Mesothelial cell of epicardium (in vitro differentiated cells): ENCODE data around the gene TMEM204. TPM values are rescaled to one million over a fixed set of nuclear protein-coding genes. Genes with fewer than 3 reads are reported as not detected.

ENCODE experiments used
- DNase-seq, 2 experiments: peaks; one replicate each; pipeline ENCODE4 v3.0.0; 2021; ENCODE audit warnings: low spot score in 2 of 2; ENCODE audit not compliant: unreplicated experiment in 2 of 2
- H3K27ac Mint-ChIP-seq: 2 replicates; pipeline ENCODE4 v1.8.0; 2021; ENCODE audit warnings: mixed read lengths
- H3K27me3 Mint-ChIP-seq: 2 replicates; pipeline ENCODE4 v1.8.0; 2021; ENCODE audit warnings: low read depth, mixed read lengths
- H3K36me3 Mint-ChIP-seq: 2 replicates; pipeline ENCODE4 v1.8.0; 2021; ENCODE audit warnings: mixed read lengths
- H3K4me1 Mint-ChIP-seq: 2 replicates; pipeline ENCODE4 v1.8.0; 2021; ENCODE audit warnings: mixed read lengths
- H3K4me3 Mint-ChIP-seq: 2 replicates; pipeline ENCODE4 v1.8.0; 2021; ENCODE audit warnings: mild to moderate bottlenecking, moderate library complexity, mixed read lengths
- H3K9me3 Mint-ChIP-seq: 2 replicates; pipeline ENCODE4 v1.8.0; 2021; ENCODE audit warnings: mixed read lengths
- total RNA-seq: library from RNA; stranded (reverse); gene quantifications from 3 replicates; pipeline ENCODE4 v1.2.1, GENCODE V29; 2021
- TF ChIP-seq, protein P1 (sequence below): fragments of 200-600 bp; sonication (generic); IDR thresholded peaks from one replicate; pipeline ENCODE4 v1.5.0; 2021; ENCODE audit warnings: antibody characterized with exemption; ENCODE audit not compliant: unreplicated experiment

TMEM204 gene
- total RNA-seq, 1 donor from 2014 or later = 7.7 TPM

DNA sequence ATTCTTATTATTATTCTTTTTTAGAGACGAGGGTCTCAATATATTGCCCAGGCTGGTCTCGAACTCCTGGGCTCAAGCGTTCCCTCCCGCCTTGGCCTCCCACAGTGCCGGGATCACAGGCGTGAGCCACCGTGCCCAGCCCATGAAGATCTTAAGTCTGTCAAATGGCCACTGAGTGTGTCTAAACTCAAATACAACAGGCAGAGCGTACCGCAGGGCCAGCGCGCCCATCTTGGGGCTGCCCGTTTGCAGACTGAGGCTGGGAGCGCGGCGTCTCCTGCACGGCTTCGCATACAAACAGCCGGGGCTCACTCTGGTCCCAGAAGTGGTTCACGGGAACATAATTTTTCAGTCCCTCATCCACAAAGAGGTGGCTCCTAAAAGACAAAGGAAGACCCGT lies 30.3 kb downstream of the TMEM204 start:
- Mint-ChIP-seq H3K36me3 (peaks cover 18% of the 10 kb centered on the region), H3K4me1 (no peaks in the 10 kb centered on the region), H3K4me3 (no peak overlapping the region), H3K27ac (no peak overlapping the region), H3K27me3 (no peaks in the 10 kb centered on the region), H3K9me3 (no peaks in the 10 kb centered on the region)
- TF ChIP-seq, protein P1, sequence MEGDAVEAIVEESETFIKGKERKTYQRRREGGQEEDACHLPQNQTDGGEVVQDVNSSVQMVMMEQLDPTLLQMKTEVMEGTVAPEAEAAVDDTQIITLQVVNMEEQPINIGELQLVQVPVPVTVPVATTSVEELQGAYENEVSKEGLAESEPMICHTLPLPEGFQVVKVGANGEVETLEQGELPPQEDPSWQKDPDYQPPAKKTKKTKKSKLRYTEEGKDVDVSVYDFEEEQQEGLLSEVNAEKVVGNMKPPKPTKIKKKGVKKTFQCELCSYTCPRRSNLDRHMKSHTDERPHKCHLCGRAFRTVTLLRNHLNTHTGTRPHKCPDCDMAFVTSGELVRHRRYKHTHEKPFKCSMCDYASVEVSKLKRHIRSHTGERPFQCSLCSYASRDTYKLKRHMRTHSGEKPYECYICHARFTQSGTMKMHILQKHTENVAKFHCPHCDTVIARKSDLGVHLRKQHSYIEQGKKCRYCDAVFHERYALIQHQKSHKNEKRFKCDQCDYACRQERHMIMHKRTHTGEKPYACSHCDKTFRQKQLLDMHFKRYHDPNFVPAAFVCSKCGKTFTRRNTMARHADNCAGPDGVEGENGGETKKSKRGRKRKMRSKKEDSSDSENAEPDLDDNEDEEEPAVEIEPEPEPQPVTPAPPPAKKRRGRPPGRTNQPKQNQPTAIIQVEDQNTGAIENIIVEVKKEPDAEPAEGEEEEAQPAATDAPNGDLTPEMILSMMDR = no peak
- DNase-seq = no peak

DNA sequence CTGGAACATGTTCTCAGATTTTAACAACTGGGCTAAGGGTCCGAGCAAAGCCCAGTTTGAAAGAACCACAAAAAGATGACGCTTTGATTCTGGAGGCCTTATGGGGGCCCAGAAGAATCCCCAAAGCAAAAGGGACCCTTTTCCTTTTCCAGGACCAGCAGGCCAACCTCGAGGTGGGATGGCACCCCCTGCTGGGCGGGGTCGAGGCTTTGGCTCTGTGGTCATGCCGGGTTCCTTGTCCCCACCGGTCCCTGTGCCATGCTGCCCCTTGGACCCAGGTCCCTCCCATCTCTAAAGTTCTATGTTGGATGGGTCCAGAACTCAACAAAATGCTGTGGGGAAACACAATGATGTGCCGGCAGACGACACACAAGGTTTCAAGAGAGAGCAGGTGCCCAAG lies 30.9 kb downstream of the TMEM204 start:
- Mint-ChIP-seq H3K9me3 (no peaks in the 10 kb centered on the region), H3K27me3 (no peaks in the 10 kb centered on the region), H3K4me3 (no peak overlapping the region), H3K27ac (no peak overlapping the region), H3K4me1 (no peaks in the 10 kb centered on the region), H3K36me3 (peaks cover 18% of the 10 kb centered on the region)
- DNase-seq = no peak
- TF ChIP-seq, protein P1 = no peak

DNA sequence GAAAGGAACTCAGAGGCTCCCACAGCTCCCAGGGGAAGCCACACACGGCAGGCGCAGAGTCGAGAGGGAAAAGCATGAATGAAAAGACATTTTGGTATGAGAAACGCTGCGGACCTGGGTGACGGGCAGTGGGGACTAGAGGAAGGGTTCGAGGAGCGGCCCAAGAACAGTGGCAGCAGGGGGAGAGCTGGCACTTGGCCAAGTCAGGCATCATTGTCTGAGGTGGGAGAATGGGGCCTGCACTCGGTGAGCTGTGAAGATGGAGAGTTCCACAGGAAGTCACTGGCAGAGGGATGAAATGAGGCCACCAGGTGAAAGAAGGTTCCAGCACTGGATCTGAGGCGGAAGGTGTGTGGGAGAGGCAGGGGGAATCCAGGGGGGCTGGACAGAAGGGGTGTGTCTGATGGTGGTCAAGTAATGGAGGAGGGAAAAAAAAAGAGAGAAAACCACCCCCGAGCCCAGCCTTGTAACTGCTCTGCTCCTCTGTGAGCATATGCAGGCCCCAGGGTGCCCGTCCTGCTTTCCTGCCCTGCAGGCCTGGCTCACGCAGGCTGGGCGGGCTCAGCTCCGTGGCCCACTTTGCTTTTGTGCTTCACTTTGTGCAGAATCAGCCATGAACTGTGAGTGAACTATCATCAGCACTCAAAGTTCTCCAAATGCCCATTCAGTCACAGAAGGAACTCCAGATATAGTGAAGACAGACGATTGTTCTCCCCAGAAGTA lies 31.8 kb downstream of the TMEM204 start:
- Mint-ChIP-seq H3K27me3 (no peaks in the 10 kb centered on the region), H3K9me3 (no peaks in the 10 kb centered on the region), H3K4me3 (no peak overlapping the region), H3K36me3 (peaks cover 17% of the 10 kb centered on the region), H3K27ac (no peak overlapping the region), H3K4me1 (no peaks in the 10 kb centered on the region)
- TF ChIP-seq, protein P1 = no peak
- DNase-seq = no peak

DNA sequence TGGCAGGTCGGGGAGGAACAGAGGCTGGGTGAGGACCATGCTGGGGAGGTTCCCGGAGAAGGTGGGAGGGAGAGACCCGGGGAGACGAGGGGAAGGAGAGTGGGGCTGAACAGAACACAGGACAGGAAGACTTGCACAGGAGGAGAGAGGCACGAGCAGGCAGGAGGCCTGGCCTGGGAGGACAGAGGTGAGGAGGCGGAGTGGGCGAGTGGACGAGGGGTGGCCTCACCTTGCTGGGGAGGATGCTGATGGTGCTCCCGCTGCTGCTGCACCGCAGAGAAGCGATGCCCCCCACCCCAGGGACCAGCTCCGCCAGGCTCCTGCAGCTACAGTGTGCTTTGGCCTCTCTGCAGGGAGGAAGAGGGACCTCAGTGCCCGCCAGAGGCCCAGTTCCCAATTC lies 34.5 kb downstream of the TMEM204 start:
- Mint-ChIP-seq H3K4me1 (no peaks in the 10 kb centered on the region), H3K27ac (no peak overlapping the region), H3K27me3 (no peaks in the 10 kb centered on the region), H3K4me3 (no peak overlapping the region), H3K36me3 (peaks cover 12% of the 10 kb centered on the region), H3K9me3 (no peaks in the 10 kb centered on the region)
- no peak for DNase-seq
- TF ChIP-seq, protein P1 = no peak

DNA sequence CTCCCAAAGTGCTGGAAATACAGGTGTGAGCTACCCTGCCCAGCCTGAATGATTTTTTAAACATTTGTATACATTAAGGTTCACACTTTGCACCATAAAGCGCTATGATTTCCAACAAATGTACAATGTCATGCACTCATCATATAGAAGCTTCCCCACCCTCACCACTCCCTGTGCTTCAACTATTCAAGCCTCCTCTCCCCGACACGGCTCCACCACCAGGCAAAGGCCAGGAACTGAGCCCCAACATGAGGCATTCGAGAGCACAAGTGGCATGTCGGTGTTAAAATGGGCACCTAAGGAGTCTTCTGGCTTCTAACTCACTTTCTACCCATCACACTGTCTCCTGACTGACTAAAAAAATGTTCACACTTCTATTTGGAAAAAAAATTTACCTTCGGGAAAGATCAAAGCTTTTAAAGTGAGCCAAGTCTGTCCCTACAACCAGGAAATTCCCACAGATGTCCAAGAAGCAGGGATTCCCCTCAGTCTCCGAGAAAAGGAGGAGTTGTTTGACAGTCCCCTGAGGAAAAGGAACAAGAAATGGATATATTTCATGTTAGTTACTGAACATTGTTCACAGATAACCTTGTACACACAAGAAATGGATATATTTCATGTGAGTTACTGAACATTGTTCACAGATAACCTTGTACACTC lies 37.7 kb downstream of the TMEM204 start:
- no peaks in the 10 kb centered on the region for H3K9me3 Mint-ChIP-seq
- no peak overlapping the region for H3K27ac Mint-ChIP-seq
- no peaks in the 10 kb centered on the region for H3K27me3 Mint-ChIP-seq
- TF ChIP-seq, protein P1 = no peak
- H3K36me3 Mint-ChIP-seq = peaks cover 14% of the 10 kb centered on the region
- no peaks in the 10 kb centered on the region for H3K4me1 Mint-ChIP-seq
- DNase-seq = no peak
- H3K4me3 Mint-ChIP-seq = no peak overlapping the region
